Prostate gland (tissue), 2 donors: ENCODE results near the gene LARP4B. TPM values are rescaled to one million over a fixed set of nuclear protein-coding genes. Genes with fewer than 3 reads are reported as not detected.

Experiments
- DNase-seq: peaks from one replicate; pipeline ENCODE4 v3.0.0-alpha.2; 2019; ENCODE audit warnings: low spot score
- H3K27ac ChIP-seq, 2 donors: fragments of 200-600 bp; sonication (generic); 2 replicates each; pipeline ENCODE4 v1.5.1; 2017 to 2019
- H3K27me3 ChIP-seq: fragments of 200-600 bp; sonication (generic); replicated peaks from 2 replicates; pipeline ENCODE4 v1.5.1; 2019; ENCODE audit not compliant: insufficient read depth
- H3K36me3 ChIP-seq, 2 donors: fragments of 200-600 bp; sonication (generic); 1 replicate in 1 of 2; 2 replicates in 1 of 2; pipeline versions ENCODE4 v1.5.1 to v1.8.1; 2017 to 2019
- H3K4me1 ChIP-seq: fragments of 200-600 bp; sonication (generic); replicated peaks from 2 replicates; pipeline ENCODE4 v1.5.1; 2019
- H3K4me3 ChIP-seq, 2 donors: fragments of 200-600 bp; sonication (generic); 2 replicates each; pipeline ENCODE4 v1.5.1; 2017 to 2019
- H3K9me3 ChIP-seq: fragments of 200-600 bp; sonication (generic); 2 replicates; pipeline ENCODE4 v1.5.1; 2017
- CTCF ChIP-seq, 4 experiments: fragments of 200-600 bp in 2 of 4; fragments of 450-650 bp in 2 of 4; sonication (generic) in 2 of 4; IDR thresholded peaks; 1 replicate in 3 of 4; 2 replicates in 1 of 4; pipeline ENCODE4 v1.5.1; 2016 to 2019; ENCODE audit warnings: antibody characterized with exemption in 4 of 4, mild to moderate bottlenecking in 2 of 4, moderate library complexity in 2 of 4
- POLR2A ChIP-seq: fragments of 450-650 bp; IDR thresholded peaks from one replicate; pipeline ENCODE4 v1.6.1; 2016; ENCODE audit warnings: antibody characterized with exemption, mild to moderate bottlenecking
- POLR2AphosphoS5 ChIP-seq: sonication (generic); formaldehyde crosslinking; IDR thresholded peaks from one replicate; pipeline ENCODE4 v1.6.1; 2017; ENCODE audit warnings: antibody characterized with exemption
- WGBS: methylation state at CpG from one replicate; pipeline ENCODE4 v1.1.5; 2018; 5-methylcytosine and 5-hydroxymethylcytosine counted together
- intact Hi-C: fragments of 100-400 bp; cut with DNase I; formaldehyde crosslinking; loops from one replicate; pipeline ENCODE4 v1.14.2; 2022
- total RNA-seq, 2 donors: library from RNA; depleted of rRNA; stranded (reverse); fragments of >200 nt; gene quantifications; one replicate each; pipeline ENCODE4 v1.1.0, GENCODE V29; 2016

Gene LARP4B
- total RNA-seq, 2 donors from 2014 or later, result 51.9 to 95.4 TPM

- no peak for DNase-seq
- intact Hi-C loops, result loop anchor here (5.0 kb wide), 1 partner anchor 298 kb away; no protein-coding TSS in a partner anchor
- H3K27ac ChIP-seq, result no peak overlapping the region
- H3K4me1 ChIP-seq, result no peaks in the 10 kb centered on the region
- TF ChIP-seq POLR2A, result no peak
- no peak for TF ChIP-seq CTCF (IDR thresholded peaks at IDR 0.05)
- no peak for TF ChIP-seq POLR2AphosphoS5
- H3K4me3 ChIP-seq, result no peak overlapping the region
- H3K36me3 ChIP-seq, result peaks cover 10 to 13% of the 10 kb centered on the region in 2 donors
- WGBS, result 90% methylated on average over 29 of the region's 29 CpGs
- H3K9me3 ChIP-seq, result no peaks in the 10 kb centered on the region
- no peaks in the 10 kb centered on the region for H3K27me3 ChIP-seq
These were observed 121.7 kb downstream of the LARP4B start for GRCh38 chr10:809671-810350.

- H3K9me3 ChIP-seq, result no peaks in the 10 kb centered on the region
- peaks cover 4 to 12% of the 10 kb centered on the region in 2 donors for H3K36me3 ChIP-seq
- no peak overlapping the region for H3K27ac ChIP-seq
- no peak for DNase-seq
- no peaks in the 10 kb centered on the region for H3K4me1 ChIP-seq
- intact Hi-C loops, result loop anchor here (5.0 kb wide), 1 partner anchor 296 kb away; no protein-coding TSS in a partner anchor
- 92% methylated on average over 9 of the region's 9 CpGs for WGBS
- no peaks in the 10 kb centered on the region for H3K27me3 ChIP-seq
- no peak overlapping the region for H3K4me3 ChIP-seq
- TF ChIP-seq CTCF (IDR thresholded peaks at IDR 0.05), result no peak
These were observed 123.5 kb downstream of the LARP4B start for GRCh38 chr10:807958-808353.

GRCh38 chr10:807163-807957 lies 124.1 kb downstream of the LARP4B start:
- intact Hi-C loops, result loop anchor here (5.0 kb wide), 1 partner anchor 295 kb away; no protein-coding TSS in a partner anchor
- H3K27me3 ChIP-seq, result no peaks in the 10 kb centered on the region
- H3K9me3 ChIP-seq, result no peaks in the 10 kb centered on the region
- no peak overlapping the region for H3K4me3 ChIP-seq
- DNase-seq, result no peak
- WGBS, result 97% methylated on average over 30 of the region's 30 CpGs
- H3K36me3 ChIP-seq, result peaks cover 4 to 8% of the 10 kb centered on the region in 2 donors
- no peak overlapping the region for H3K27ac ChIP-seq
- no peaks in the 10 kb centered on the region for H3K4me1 ChIP-seq
- TF ChIP-seq POLR2A (no peak), POLR2AphosphoS5 (no peak), CTCF (IDR thresholded peaks at IDR 0.05) (no peak)

GRCh38 chr10:806451-807162 lies 124.9 kb downstream of the LARP4B start:
- DNase-seq, result no peak
- H3K4me3 ChIP-seq, result no peak overlapping the region
- H3K27ac ChIP-seq, result no peak overlapping the region
- no peaks in the 10 kb centered on the region for H3K27me3 ChIP-seq
- H3K4me1 ChIP-seq, result no peaks in the 10 kb centered on the region
- H3K36me3 ChIP-seq, result peaks cover 4 to 8% of the 10 kb centered on the region in 2 donors
- 81% methylated on average over 20 of the region's 20 CpGs for WGBS
- TF ChIP-seq POLR2A (no peak), POLR2AphosphoS5 (no peak), CTCF (IDR thresholded peaks at IDR 0.05) (no peak)
- intact Hi-C loops, result loop anchor here (5.0 kb wide), 1 partner anchor 294 kb away; no protein-coding TSS in a partner anchor
- H3K9me3 ChIP-seq, result no peaks in the 10 kb centered on the region
